NCI-H510A (cell line): ENCODE data around the gene KIF22.

Experiments used
- DNase-seq: peaks from one replicate; lab custom pipeline; 2025; lab: John Stamatoyannopoulos, UW

Gene KIF22

GRCh38 chr16:29804020-29804419, 13.5 kb downstream of the KIF22 start:
- DNase-seq: no peak

- peak; percentile 52 for DNase-seq
Observed at GRCh38 chr16:29804455-29805231, 14.1 kb downstream of the KIF22 start.

- peak; percentile 99 for DNase-seq
Observed at GRCh38 chr16:29805232-29806098, 14.9 kb downstream of the KIF22 start.

GRCh38 chr16:29806099-29806579, 15.6 kb downstream of the KIF22 start, which contains the start of gene MAZ:
MAZ (plus strand) TSS chr16:29806529; CDS start chr16:29806702, 173 bp downstream.
- DNase-seq: no peak

GRCh38 chr16:29806641-29807425, 16.3 kb downstream of the KIF22 start:
- peak; percentile 85 for DNase-seq

- DNase-seq: peak; percentile 92
Observed at GRCh38 chr16:29807426-29808218, 17.1 kb downstream of the KIF22 start.

GRCh38 chr16:29808219-29808900, 17.8 kb downstream of the KIF22 start:
- no peak for DNase-seq

- DNase-seq: no peak
Observed at GRCh38 chr16:29809031-29809747, 18.6 kb downstream of the KIF22 start.

- no peak for DNase-seq
Observed at GRCh38 chr16:29809850-29810698, 19.5 kb downstream of the KIF22 start.

GRCh38 chr16:29810699-29811169, 20.2 kb downstream of the KIF22 start:
- DNase-seq: no peak

- peak; percentile 93 for DNase-seq
Observed at GRCh38 chr16:29811170-29811895, 20.8 kb downstream of the KIF22 start.

- peak; percentile 40 for DNase-seq
Observed at GRCh38 chr16:29811896-29812665, 21.5 kb downstream of the KIF22 start, which contains the start of gene PRRT2. PRRT2 (plus strand) TSS chr16:29812193; CDS start chr16:29813055, 862 bp downstream.

- DNase-seq: no peak
Observed at GRCh38 chr16:29812754-29813643, 22.4 kb downstream of the KIF22 start.

- DNase-seq: no peak
Observed at GRCh38 chr16:29813644-29814562, 23.4 kb downstream of the KIF22 start.

- DNase-seq: no peak
Observed at GRCh38 chr16:29814592-29814991, 24.0 kb downstream of the KIF22 start.
